CD4-positive, alpha-beta T cell treated with Interleukin-4 for 4 hours (primary cell): ENCODE data around the gene SERINC4.

Source experiments
- DNase-seq: peaks from one replicate; pipeline ENCODE4 v3.0.0-alpha.2; 2020

Gene SERINC4

GRCh38 chr15:43748376-43748775 is 51.6 kb downstream of the SERINC4 start:
- peak; percentile 44 for DNase-seq

GRCh38 chr15:43746903-43747309 is 53.1 kb downstream of the SERINC4 start:
- peak; percentile 21 for DNase-seq

GRCh38 chr15:43746245-43746902 is 53.6 kb downstream of the SERINC4 start, which contains the start of gene PDIA3:
Gene PDIA3 (plus strand): TSS chr15:43746438. CDS start chr15:43746540, 102 bp downstream.
- DNase-seq, result peak; percentile 84
